CD14-positive monocyte (primary cell): ENCODE results near the gene NRGN. TPM values are rescaled to one million over a fixed set of nuclear protein-coding genes. Genes with fewer than 3 reads are reported as not detected.
"Not testable (repeated sequence)": the region's sequence is repeated elsewhere in the genome, so short reads cannot be mapped to it uniquely, and the experiment has no call there.

Source experiments
- DNase-seq, 3 donors: peaks; one replicate each; pipeline ENCODE4 v3.0.0-alpha.2; 2011 to 2022
- H2AFZ ChIP-seq: 2 replicates; pipeline ENCODE4 v1.6.0; 2012; ENCODE audit warnings: mild to moderate bottlenecking, low read depth, low read length, inconsistent platforms; ENCODE audit not compliant: insufficient read depth, poor library complexity, severe bottlenecking
- H3K27ac ChIP-seq, 2 donors: 1 replicate in 1 of 2; 2 replicates in 1 of 2; pipeline ENCODE4 v1.5.1; 2012 to 2013; ENCODE audit warnings: low read length in 2 of 2, control low read depth in 1 of 2, inconsistent platforms in 1 of 2, low read depth in 1 of 2, mild to moderate bottlenecking in 1 of 2
- H3K27me3 ChIP-seq, 2 donors: one replicate each; pipeline versions ENCODE4 v1.6.0 to v1.6.1; 2011 to 2013; ENCODE audit warnings: low read length in 2 of 2; ENCODE audit not compliant: control insufficient read depth in 2 of 2, insufficient read depth in 2 of 2
- H3K36me3 ChIP-seq, 2 donors: replicated peaks in 1 of 2; 1 replicate in 1 of 2; 2 replicates in 1 of 2; pipeline versions ENCODE4 v1.5.1 to v1.6.1; 2012 to 2013; ENCODE audit warnings: low read length in 2 of 2, control low read depth in 1 of 2, inconsistent platforms in 1 of 2, mild to moderate bottlenecking in 1 of 2; ENCODE audit not compliant: insufficient read depth in 2 of 2, control insufficient read depth in 1 of 2
- H3K4me1 ChIP-seq, 2 donors: 1 replicate in 1 of 2; 2 replicates in 1 of 2; pipeline versions ENCODE4 v1.5.1 to v1.6.1; 2012 to 2013; ENCODE audit warnings: low read length in 2 of 2, control low read depth in 1 of 2, inconsistent platforms in 1 of 2, mild to moderate bottlenecking in 1 of 2, moderate library complexity in 1 of 2; ENCODE audit not compliant: insufficient read depth in 2 of 2, control insufficient read depth in 1 of 2
- H3K4me2 ChIP-seq: replicated peaks from 2 replicates; pipeline ENCODE3; 2012; ENCODE audit warnings: low read length, moderate library complexity, mild to moderate bottlenecking; ENCODE audit not compliant: poor library complexity, severe bottlenecking; ENCODE audit errors: extremely low read depth
- H3K4me3 ChIP-seq, 3 experiments: fragments of 200-600 bp in 1 of 3; sonication (generic) in 1 of 3; replicated peaks in 1 of 3; 1 replicate in 2 of 3; 2 replicates in 1 of 3; pipeline ENCODE4 v1.5.1; 2011 to 2013; ENCODE audit warnings: low read length in 3 of 3, mild to moderate bottlenecking in 3 of 3, control low read depth in 2 of 3, low read depth in 2 of 3, inconsistent platforms in 1 of 3, moderate library complexity in 1 of 3
- H3K79me2 ChIP-seq: 2 replicates; pipeline ENCODE4 v1.6.0; 2012; ENCODE audit warnings: mild to moderate bottlenecking, control low read depth, inconsistent platforms, low read length, moderate library complexity; ENCODE audit not compliant: insufficient read depth
- H3K9ac ChIP-seq: 2 replicates; pipeline ENCODE4 v1.6.0; 2017; ENCODE audit warnings: low read length, mild to moderate bottlenecking; ENCODE audit not compliant: insufficient read depth, poor library complexity, severe bottlenecking
- H3K9me3 ChIP-seq, 2 donors: replicated peaks in 1 of 2; 1 replicate in 1 of 2; 2 replicates in 1 of 2; pipeline versions ENCODE4 v1.5.1 to v1.6.1; 2012 to 2013; ENCODE audit warnings: low read length in 2 of 2, control low read depth in 1 of 2; ENCODE audit not compliant: control insufficient read depth in 1 of 2, insufficient read depth in 1 of 2
- H4K20me1 ChIP-seq: 2 replicates; pipeline ENCODE4 v1.6.0; 2012; ENCODE audit warnings: mild to moderate bottlenecking, low read length, control low read depth, moderate library complexity; ENCODE audit not compliant: insufficient read depth
- H3K27ac Mint-ChIP-seq, 7 donors: one replicate each; pipeline ENCODE4 v1.8.0; 2020; ENCODE audit warnings: mild to moderate bottlenecking in 7 of 7, mixed read lengths in 7 of 7, moderate library complexity in 6 of 7, inconsistent platforms in 2 of 7
- H3K27me3 Mint-ChIP-seq, 3 donors: one replicate each; pipeline ENCODE4 v1.8.0; 2021 to 2022; ENCODE audit warnings: low read depth in 3 of 3, mild to moderate bottlenecking in 3 of 3, mixed read lengths in 3 of 3, moderate library complexity in 3 of 3, inconsistent platforms in 1 of 3
- H3K36me3 Mint-ChIP-seq, 2 donors: one replicate each; pipeline ENCODE4 v1.8.0; 2020; ENCODE audit warnings: mixed read lengths in 2 of 2, inconsistent platforms in 1 of 2, mild to moderate bottlenecking in 1 of 2
- H3K4me1 Mint-ChIP-seq: one replicate; pipeline ENCODE4 v1.8.0; 2020; ENCODE audit warnings: mild to moderate bottlenecking, mixed read lengths
- H3K4me3 Mint-ChIP-seq, 2 donors: one replicate each; pipeline ENCODE4 v1.8.0; 2020; ENCODE audit warnings: mild to moderate bottlenecking in 2 of 2, mixed read lengths in 2 of 2, moderate library complexity in 1 of 2
- H3K9me3 Mint-ChIP-seq, 7 donors: one replicate each; pipeline ENCODE4 v1.8.0; 2020 to 2022; ENCODE audit warnings: mixed read lengths in 7 of 7, mild to moderate bottlenecking in 6 of 7, moderate library complexity in 6 of 7, inconsistent platforms in 2 of 7
- WGBS: methylation state at CpG from one replicate; pipeline ENCODE4 v1.1.5; 2013; ENCODE audit warnings: missing lambda C conversion rate; ENCODE audit not compliant: insufficient coverage; 5-methylcytosine and 5-hydroxymethylcytosine counted together
- intact Hi-C, 2 donors: fragments of 100-400 bp; cut with micrococcal nuclease; formaldehyde crosslinking; loops; one replicate each; pipeline versions ENCODE4 v1.15.0 to v1.15.1; 2023
- polyA plus RNA-seq, 3 donors: library from polyadenylated mRNA; depleted of rRNA in 1 of 3; unstranded in 2 of 3; stranded (reverse) in 1 of 3; fragments of 300-500 nt in 2 of 3; fragments of >200 nt in 1 of 3; fragmentation: Illumina TruSeq in 2 of 3; gene quantifications; 1 replicate in 2 of 3; 2 replicates in 1 of 3; pipeline ENCODE4 v1.2.3, GENCODE V29; 2012 to 2021
- TF ChIP-seq, protein P1 (sequence below): fragments of 200-600 bp; IDR thresholded peaks from one replicate; pipeline ENCODE4 v1.8.0; 2022; ENCODE audit warnings: antibody characterized with exemption, mild to moderate bottlenecking

NRGN gene
- polyA plus RNA-seq, 3 donors, result 17.2 to 125 (median 19.2) TPM

- DNase-seq, result no peak
- Histone ChIP-seq H3K9ac (no peak overlapping the region), H2AFZ (no peak overlapping the region), H3K27me3 (no peaks in the 10 kb centered on the region), H3K79me2 (no peaks in the 10 kb centered on the region), H3K9me3 (no peaks in the 10 kb centered on the region), H3K4me2 (no peak overlapping the region), H3K36me3 (peaks cover 19 to 81% of the 10 kb centered on the region in 2 donors), H3K4me1 (no peaks in the 10 kb centered on the region), H3K4me3 (no peak overlapping the region), H4K20me1 (no peaks in the 10 kb centered on the region), H3K27ac (no peak overlapping the region)
- intact Hi-C loops, result no loop called here
- Mint-ChIP-seq H3K9me3 (no peaks in the 10 kb centered on the region), H3K27ac (peak overlapping the region in 1 of 7 donors; percentile 13), H3K27me3 (no peaks in the 10 kb centered on the region), H3K4me3 (no peak overlapping the region), H3K36me3 (peaks cover 54 to 55% of the 10 kb centered on the region in 2 donors), H3K4me1 (no peaks in the 10 kb centered on the region)
- TF ChIP-seq, protein P1, sequence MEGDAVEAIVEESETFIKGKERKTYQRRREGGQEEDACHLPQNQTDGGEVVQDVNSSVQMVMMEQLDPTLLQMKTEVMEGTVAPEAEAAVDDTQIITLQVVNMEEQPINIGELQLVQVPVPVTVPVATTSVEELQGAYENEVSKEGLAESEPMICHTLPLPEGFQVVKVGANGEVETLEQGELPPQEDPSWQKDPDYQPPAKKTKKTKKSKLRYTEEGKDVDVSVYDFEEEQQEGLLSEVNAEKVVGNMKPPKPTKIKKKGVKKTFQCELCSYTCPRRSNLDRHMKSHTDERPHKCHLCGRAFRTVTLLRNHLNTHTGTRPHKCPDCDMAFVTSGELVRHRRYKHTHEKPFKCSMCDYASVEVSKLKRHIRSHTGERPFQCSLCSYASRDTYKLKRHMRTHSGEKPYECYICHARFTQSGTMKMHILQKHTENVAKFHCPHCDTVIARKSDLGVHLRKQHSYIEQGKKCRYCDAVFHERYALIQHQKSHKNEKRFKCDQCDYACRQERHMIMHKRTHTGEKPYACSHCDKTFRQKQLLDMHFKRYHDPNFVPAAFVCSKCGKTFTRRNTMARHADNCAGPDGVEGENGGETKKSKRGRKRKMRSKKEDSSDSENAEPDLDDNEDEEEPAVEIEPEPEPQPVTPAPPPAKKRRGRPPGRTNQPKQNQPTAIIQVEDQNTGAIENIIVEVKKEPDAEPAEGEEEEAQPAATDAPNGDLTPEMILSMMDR, result no peak
- WGBS, result 100% methylated on average over 4 of the region's 8 CpGs
These were observed 29.2 kb downstream of the NRGN start for GRCh38 chr11:124768914-124769313.

DNA sequence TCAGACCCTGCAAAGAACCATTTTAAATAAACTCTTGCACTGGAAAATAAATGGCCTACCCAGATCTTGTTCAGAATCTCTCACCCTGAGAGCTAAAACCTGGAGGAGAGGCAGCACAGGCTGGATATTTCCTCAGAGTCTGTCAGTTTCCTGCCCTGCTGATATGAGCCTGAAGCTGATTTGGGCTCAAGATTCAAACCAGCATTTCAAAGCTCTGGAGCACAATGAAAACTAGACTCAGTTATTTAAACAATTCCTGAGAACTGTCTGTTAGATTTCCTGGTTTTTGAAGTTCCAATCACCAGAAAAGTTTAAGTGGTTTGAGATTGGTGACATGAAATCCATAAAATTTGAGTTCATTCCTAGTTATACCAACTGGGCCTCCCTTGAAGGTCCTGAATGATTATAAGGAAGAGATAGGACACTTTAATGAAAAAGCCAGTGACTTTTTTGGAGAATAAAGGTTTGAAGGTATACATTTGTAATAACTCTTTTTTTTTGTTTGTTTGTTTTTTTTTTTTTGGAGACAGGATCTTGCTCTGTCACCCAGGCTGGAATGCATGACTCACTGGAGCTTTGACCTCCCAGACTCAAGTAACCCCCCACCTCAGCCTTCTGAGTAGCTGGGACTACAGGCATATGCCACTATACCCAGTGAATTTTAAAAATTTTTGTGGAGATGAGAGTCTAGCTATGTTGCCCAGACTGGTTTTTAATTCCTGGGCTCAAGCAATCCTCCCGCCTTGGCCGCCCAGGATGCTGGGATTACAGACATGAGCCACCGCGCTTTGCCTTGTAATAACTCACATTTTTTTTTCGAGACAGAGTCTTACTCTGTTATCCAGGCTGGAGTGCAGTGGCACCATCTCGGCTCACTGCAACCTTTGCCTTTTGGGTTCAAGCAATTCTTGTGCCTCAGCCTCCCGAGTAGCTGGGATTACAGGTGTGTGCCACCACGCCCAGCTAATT is 30.3 kb downstream of the NRGN start:
- no peaks in the 10 kb centered on the region for H3K4me1 ChIP-seq
- intact Hi-C loops, result no loop called here
- WGBS, result 96% methylated on average over 6 of the region's 8 CpGs
- H2AFZ ChIP-seq, result no peak overlapping the region
- H3K9ac ChIP-seq, result no peak overlapping the region
- DNase-seq, result no peak
- Mint-ChIP-seq H3K4me3 (no peak overlapping the region), H3K4me1 (no peaks in the 10 kb centered on the region), H3K36me3 (peaks cover 53 to 59% of the 10 kb centered on the region in 2 donors), H3K27me3 (no peaks in the 10 kb centered on the region), H3K27ac (no peak overlapping the region), H3K9me3 (no peaks in the 10 kb centered on the region)
- H3K4me2 ChIP-seq, result no peak overlapping the region
- H3K36me3 ChIP-seq, result peaks cover 24 to 84% of the 10 kb centered on the region in 2 donors
- no peaks in the 10 kb centered on the region for H3K27me3 ChIP-seq
- H3K79me2 ChIP-seq, result no peaks in the 10 kb centered on the region
- H3K27ac ChIP-seq, result no peak overlapping the region
- H3K4me3 ChIP-seq, result no peak overlapping the region
- no peaks in the 10 kb centered on the region for H3K9me3 ChIP-seq
- no peaks in the 10 kb centered on the region for H4K20me1 ChIP-seq
- TF ChIP-seq, protein P1, result no peak

DNA sequence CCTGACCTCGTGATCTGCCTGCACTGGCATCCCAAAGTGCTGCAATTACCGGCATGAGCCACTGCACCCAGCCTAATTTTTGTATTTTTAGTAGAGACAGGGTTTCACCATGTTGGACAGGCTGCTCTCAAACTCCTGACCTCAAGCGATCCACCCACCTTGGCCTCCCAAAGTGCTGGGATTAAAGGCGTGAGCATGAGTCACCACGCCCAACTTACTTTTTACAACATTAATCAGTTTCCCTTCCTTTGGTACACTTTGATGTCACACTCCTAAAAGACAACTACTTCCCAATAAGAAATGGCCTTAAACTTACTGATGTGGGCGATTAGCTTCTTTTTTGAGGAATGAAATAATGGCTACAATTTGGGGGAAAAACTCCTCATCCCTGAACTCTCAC is 31.2 kb downstream of the NRGN start:
- H3K79me2 ChIP-seq, H3K27me3 Mint-ChIP-seq, H2AFZ ChIP-seq, H3K4me1 ChIP-seq, intact Hi-C loops, H3K27ac ChIP-seq, H3K27me3 ChIP-seq, H3K9me3 Mint-ChIP-seq, H3K27ac Mint-ChIP-seq, H3K4me2 ChIP-seq, H3K4me3 Mint-ChIP-seq, DNase-seq, H3K9ac ChIP-seq, H3K9me3 ChIP-seq, H3K4me1 Mint-ChIP-seq, H4K20me1 ChIP-seq, H3K4me3 ChIP-seq: not testable (repeated sequence)
- peaks cover 49 to 52% of the 10 kb centered on the region in 2 donors for H3K36me3 Mint-ChIP-seq
- WGBS, result 94% methylated on average over 5 of the region's 6 CpGs
- H3K36me3 ChIP-seq, result peaks cover 24 to 76% of the 10 kb centered on the region in 2 donors
